Fibroblast of villous mesenchyme (primary cell): ENCODE measurements around the gene DPPA5. TPM values are rescaled to one million over a fixed set of nuclear protein-coding genes. Genes with fewer than 3 reads are reported as not detected.
"Not testable (repeated sequence)": the region's sequence is repeated elsewhere in the genome, so short reads cannot be mapped to it uniquely, and the experiment has no call there.

Experiments
- DNase-seq: peaks from one replicate; pipeline ENCODE4 v3.0.0-alpha.2; 2010; ENCODE audit warnings: low read depth
- H3K4me3 ChIP-seq: 2 replicates; pipeline ENCODE4 v1.5.1; 2011; ENCODE audit warnings: low read depth, mild to moderate bottlenecking, low read length
- total RNA-seq: library from RNA; depleted of rRNA; stranded (reverse); fragments of >200 nt; gene quantifications from 2 replicates; pipeline ENCODE4 v1.2.3, GENCODE V29; 2012
- TF ChIP-seq, protein P1 (sequence below): IDR thresholded peaks from 2 replicates; pipeline ENCODE4 v1.5.1; 2012; ENCODE audit warnings: low read depth, mild to moderate bottlenecking, low read length; ENCODE audit not compliant: insufficient read depth

DPPA5 gene
- total RNA-seq, 1 donor = not detected

DNA sequence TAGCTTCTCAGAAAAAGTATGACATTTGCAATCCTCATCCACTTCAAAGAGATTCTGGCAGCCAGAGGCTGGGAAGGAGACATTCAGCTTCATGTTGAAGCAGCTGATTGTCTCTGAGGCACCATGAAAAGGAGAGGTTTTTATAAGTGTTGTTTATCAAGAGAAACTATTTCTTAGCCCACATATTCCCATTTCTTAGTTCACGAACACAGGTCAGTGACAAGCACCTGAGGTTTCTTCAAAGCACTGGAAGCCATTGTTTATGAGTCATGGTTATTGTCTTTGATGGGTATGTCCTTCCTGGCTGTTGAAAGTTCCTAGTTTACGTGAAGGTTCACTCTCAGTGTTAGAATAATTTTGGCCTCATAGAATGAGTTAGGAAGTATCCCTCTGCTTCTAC lies 37.6 kb upstream of the DPPA5 start:
- H3K4me3 ChIP-seq = no peak overlapping the region
- no peak for DNase-seq
- TF ChIP-seq, protein P1, sequence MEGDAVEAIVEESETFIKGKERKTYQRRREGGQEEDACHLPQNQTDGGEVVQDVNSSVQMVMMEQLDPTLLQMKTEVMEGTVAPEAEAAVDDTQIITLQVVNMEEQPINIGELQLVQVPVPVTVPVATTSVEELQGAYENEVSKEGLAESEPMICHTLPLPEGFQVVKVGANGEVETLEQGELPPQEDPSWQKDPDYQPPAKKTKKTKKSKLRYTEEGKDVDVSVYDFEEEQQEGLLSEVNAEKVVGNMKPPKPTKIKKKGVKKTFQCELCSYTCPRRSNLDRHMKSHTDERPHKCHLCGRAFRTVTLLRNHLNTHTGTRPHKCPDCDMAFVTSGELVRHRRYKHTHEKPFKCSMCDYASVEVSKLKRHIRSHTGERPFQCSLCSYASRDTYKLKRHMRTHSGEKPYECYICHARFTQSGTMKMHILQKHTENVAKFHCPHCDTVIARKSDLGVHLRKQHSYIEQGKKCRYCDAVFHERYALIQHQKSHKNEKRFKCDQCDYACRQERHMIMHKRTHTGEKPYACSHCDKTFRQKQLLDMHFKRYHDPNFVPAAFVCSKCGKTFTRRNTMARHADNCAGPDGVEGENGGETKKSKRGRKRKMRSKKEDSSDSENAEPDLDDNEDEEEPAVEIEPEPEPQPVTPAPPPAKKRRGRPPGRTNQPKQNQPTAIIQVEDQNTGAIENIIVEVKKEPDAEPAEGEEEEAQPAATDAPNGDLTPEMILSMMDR = no peak

GRCh38 chr6:73389854-73390253 lies 35.8 kb upstream of the DPPA5 start:
- TF ChIP-seq, protein P1 = no peak
- DNase-seq = no peak
- H3K4me3 ChIP-seq = no peak overlapping the region

GRCh38 chr6:73388800-73389512 lies 34.9 kb upstream of the DPPA5 start:
- peak overlapping the region; percentile 70 for H3K4me3 ChIP-seq
- TF ChIP-seq, protein P1 = peak; percentile 78
- DNase-seq = peak; percentile 54

- no peak for DNase-seq
- TF ChIP-seq, protein P1 = no peak
- peak overlapping the region; percentile 70 for H3K4me3 ChIP-seq
Observed at GRCh38 chr6:73388433-73388799, 34.3 kb upstream of the DPPA5 start.

DNA sequence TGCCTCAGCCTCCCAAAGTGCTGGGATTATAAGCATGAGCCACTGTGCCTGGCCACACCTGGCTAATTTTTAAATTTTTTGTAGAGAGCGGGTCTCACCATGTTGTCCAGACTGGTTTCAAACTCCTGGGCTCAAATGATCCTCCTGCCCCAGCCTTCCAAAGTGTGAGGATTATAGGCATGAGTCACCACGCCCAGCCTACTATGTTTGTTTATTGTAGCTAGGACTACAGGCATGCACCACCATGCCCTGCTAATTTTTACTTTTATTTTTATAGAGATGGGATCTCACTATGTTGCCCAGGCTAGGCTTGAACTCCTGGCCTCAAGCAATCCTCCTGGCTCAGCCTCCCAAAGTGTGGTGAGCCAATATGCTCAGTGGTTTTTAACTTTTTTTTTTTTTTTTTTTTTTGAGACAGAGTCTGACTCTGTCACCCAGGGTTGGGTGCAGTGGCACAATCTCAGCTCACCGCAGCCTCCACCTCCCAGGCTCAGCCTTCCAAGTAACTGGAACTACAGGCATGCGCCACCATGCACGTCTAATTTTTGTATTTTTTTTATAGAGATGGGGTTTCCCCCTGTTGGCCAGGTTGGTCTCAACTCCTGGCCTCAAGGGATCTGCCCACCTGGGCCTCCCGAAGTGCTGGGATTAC lies 28.5 kb upstream of the DPPA5 start:
- TF ChIP-seq, protein P1 = no peak
- no peak overlapping the region for H3K4me3 ChIP-seq
- peak; percentile 16 for DNase-seq

- not testable (repeated sequence) for DNase-seq, H3K4me3 ChIP-seq
Observed at GRCh38 chr6:73381531-73381930, 27.5 kb upstream of the DPPA5 start.

GRCh38 chr6:73377225-73377624 lies 23.1 kb upstream of the DPPA5 start:
- no peak for DNase-seq
- TF ChIP-seq, protein P1 = no peak
- H3K4me3 ChIP-seq = no peak overlapping the region
